GM12891 (cell line): ENCODE measurements around the gene ASB7.
"Not testable (repeated sequence)": the region's sequence is repeated elsewhere in the genome, so short reads cannot be mapped to it uniquely, and the experiment has no call there.

Experiments
- DNase-seq: peaks from one replicate; pipeline ENCODE4 v3.0.0; 2011; ENCODE audit warnings: low spot score; ENCODE audit not compliant: insufficient read length
- FAIRE-seq: peaks from 2 replicates; lab custom pipeline; 2011; peaks lifted over from hg19 to GRCh38; lab: Jason Lieb, UNC
- PAX5 ChIP-seq: IDR thresholded peaks from 2 replicates; pipeline ENCODE4 v1.6.1; 2011; ENCODE audit warnings: low read length, moderate library complexity, mild to moderate bottlenecking; ENCODE audit not compliant: insufficient read depth, severe bottlenecking
- POLR2A ChIP-seq: IDR thresholded peaks from 2 replicates; pipeline ENCODE4 v1.6.1; 2011; ENCODE audit warnings: low read depth, low read length, control low read depth
- POLR2AphosphoS5 ChIP-seq: IDR thresholded peaks from 2 replicates; pipeline ENCODE4 v1.6.1; 2011; ENCODE audit warnings: low read depth, low read length, control low read depth
- POU2F2 ChIP-seq: IDR thresholded peaks from 2 replicates; pipeline ENCODE4 v1.6.1; 2011; ENCODE audit warnings: low read depth, mild to moderate bottlenecking, control low read depth, low read length, moderate library complexity
- SPI1 ChIP-seq: IDR thresholded peaks from 2 replicates; pipeline ENCODE4 v1.6.1; 2011; ENCODE audit warnings: low read depth, low read length, control low read depth
- TAF1 ChIP-seq: IDR thresholded peaks from 2 replicates; pipeline ENCODE4 v1.6.1; 2011; ENCODE audit warnings: low read depth, low read length, control low read depth

ASB7 gene

GRCh38 chr15:100667405-100668347 is 65.3 kb downstream of the ASB7 start:
- no peak for DNase-seq
- TF ChIP-seq TAF1: no peak
- TF ChIP-seq POLR2A: no peak
- no peak for TF ChIP-seq PAX5
- TF ChIP-seq POU2F2: no peak

DNA sequence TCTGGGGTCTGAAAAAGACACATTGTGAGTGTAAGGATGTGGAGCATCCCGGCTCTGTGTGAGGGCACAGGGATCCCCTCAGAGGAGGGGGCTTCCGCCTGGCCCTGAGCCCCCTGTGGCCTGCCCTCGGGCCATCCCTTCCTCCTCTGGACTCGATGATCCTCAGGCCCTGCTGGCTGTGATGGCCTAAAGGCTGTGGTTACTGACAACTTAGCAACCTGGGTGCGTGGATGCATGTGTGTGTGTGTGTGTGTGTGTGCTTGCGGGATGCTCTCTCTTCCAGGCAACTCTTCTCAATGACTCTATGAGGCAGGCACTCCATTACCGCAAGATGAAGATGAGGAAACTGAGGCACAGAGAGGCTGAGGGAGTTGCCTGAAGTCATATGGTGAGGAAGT is 66.0 kb downstream of the ASB7 start:
- no peak for DNase-seq
- TF ChIP-seq SPI1 (no peak), POLR2AphosphoS5 (no peak), POLR2A (no peak), TAF1 (no peak), POU2F2 (no peak), PAX5 (no peak)
- no peak for FAIRE-seq

More at GRCh38 chr15:100667405-100668347, 65.3 kb downstream of the ASB7 start:
- no peak for FAIRE-seq

DNA sequence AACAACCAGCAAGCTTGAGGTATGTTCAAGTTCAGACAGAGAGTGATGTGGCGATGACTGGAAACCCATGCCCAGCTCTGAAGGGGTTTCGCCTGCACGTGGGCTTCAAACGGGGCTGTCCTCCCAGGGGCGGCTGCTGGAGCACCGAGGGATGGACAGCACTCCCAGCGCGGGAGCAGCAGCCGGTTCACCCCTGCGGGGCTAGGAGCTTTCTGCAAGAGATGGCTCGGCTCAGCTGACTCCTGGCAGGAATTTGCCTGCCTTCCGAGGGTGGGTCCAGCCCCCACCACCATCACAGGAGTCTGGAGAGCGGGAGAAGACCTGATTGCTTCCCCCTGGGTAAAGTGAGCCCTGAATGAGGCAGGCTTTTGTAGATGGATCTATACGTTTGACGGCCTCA is 66.9 kb downstream of the ASB7 start:
- no peak for DNase-seq
- no peak for FAIRE-seq
- TF ChIP-seq POU2F2: no peak
- no peak for TF ChIP-seq TAF1
- TF ChIP-seq SPI1: no peak
- TF ChIP-seq PAX5: no peak
- TF ChIP-seq POLR2AphosphoS5: no peak
- no peak for TF ChIP-seq POLR2A

DNA sequence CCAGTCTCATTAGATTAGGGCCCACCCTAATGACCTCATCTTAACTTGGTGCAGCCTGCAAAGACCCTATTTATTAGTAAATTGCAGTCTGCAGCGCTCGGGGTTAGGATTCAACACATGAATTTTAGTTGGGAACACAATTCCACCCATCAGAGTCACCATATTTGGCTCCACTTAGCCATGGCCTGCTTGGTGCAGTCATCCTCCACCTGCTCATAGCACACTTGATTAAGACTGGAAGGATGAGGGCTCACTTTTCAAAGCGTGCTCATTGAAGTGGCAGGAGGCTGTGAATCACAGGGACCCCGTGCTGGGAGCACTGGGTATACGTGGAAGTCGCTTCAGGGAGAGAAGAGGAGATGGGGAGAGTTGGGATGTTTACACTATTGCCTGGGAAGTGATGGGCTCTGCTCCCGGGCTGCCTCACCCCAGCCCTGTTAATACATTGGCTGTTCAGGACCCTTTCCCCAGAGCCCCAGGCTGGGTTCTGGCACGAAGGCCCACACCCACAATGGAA is 68.2 kb downstream of the ASB7 start:
- no peak for FAIRE-seq

DNA sequence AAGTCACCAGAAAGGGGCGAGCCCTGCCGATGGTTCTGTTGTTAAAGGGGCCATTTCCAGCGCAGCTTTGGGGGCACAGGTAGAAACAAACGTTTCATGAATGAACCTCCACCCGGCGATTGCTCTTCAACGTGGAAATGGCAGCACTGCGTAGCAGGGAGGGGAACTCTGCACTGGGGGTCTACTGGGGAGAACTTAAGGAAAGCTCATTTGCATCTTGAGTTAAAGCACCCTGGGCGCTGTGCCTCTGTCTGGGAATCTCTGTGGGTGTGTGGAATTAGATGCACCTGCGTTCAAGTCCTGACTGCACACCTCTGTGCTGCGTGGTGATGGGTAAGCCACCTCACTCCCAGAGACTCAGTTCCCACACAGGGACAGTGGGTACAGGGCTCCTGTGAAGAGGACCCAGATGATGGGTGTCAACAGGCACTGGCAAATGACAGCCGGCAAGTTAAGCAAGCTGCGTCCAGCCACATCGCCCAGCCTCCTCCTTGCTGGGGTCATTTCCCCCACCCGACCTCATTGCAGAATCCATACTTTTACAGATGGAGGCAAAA is 68.8 kb downstream of the ASB7 start:
- FAIRE-seq (no peak), DNase-seq (no peak)
- no peak for TF ChIP-seq POLR2A
- TF ChIP-seq TAF1: no peak

More for the DNA sequence above, 68.2 kb downstream of the ASB7 start:
- TF ChIP-seq POU2F2 (no peak), SPI1 (no peak), PAX5 (no peak), TAF1 (no peak), POLR2A (no peak), POLR2AphosphoS5 (no peak)
- no peak for DNase-seq

DNA sequence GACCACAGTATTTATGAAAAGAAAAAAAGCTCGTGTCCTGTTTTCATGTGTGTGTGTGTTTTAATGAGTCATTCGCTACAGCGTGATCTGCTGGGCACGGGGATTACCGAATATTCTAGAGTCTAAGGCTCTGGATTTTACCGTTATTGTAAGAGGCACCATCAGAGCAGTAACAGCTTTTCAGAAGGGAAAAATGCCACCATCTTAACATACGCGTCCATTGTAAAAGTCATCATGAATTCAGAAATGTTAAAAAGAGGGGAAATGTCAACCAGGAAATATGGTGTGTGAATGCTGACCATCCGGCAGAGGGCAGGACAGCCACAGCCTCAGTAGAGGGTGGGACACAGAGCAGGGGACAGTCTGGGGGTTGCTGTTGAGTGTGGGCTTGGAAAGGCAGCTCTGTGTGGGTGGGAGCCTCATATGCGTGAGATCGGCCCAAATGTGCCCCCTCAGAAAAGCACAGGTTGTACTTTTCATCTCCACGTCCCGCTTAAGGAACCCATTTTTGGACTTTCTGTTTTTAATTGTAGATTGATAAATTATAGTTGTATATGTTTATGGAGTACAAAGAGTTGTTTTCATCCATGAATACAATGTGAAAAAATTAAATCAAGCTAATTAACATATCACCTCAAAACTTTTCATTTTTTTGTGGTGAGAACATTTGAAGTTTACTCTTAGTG is 69.6 kb downstream of the ASB7 start:
- FAIRE-seq (peak; percentile 56), DNase-seq (no peak)
- TF ChIP-seq SPI1 (no peak), POLR2AphosphoS5 (no peak), TAF1 (no peak), PAX5 (no peak), POLR2A (no peak), POU2F2 (no peak)

DNA sequence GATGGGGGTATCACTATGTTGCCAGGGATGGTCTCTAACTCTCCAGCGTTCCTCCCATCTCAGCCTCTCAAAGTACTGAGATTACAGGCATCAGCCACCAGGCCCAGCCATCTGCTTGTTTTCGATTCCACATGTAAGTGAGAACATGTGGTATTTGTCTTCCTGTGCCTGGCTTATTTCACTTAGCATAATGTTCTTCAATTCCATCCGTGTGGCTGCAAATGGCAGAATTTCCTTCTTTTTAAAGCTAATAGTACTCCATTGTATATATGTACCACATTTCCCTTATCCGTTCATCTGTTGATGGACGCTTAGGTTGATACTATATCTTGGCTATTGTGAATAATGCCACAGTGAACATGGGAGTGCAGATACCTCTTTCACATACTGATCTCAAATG is 70.6 kb downstream of the ASB7 start:
- FAIRE-seq (peak; percentile 16), DNase-seq (no peak)
- TF ChIP-seq TAF1 (no peak), PAX5 (no peak), POU2F2 (no peak), POLR2AphosphoS5 (no peak), SPI1 (no peak), POLR2A (no peak)

- DNase-seq, FAIRE-seq: not testable (repeated sequence)
These were observed 76.8 kb downstream of the ASB7 start for GRCh38 chr15:100679151-100679550.

- FAIRE-seq (no peak), DNase-seq (no peak)
- no peak for TF ChIP-seq SPI1
- no peak for TF ChIP-seq POU2F2
These were observed 78.3 kb downstream of the ASB7 start for GRCh38 chr15:100680726-100681125.

DNA sequence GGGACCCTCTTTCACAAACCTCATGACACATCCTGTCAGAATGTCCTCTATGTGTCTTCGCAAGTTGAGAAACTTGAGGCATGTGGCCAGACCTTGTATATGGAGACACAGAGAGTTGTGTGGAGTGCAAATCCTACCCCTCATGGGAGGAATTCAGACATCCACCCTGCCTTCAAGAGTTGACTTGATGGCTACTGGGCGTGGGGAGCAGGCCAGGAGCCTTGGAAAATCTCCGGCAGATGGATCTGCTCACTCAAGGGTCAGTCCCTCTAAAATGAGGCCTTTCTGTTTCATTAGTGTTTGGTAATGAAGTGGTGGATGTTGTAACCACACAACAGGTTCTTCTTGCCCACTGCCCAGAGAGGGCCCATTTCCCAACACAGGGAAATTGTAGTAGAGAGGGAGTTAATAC is 79.0 kb downstream of the ASB7 start:
- FAIRE-seq: no peak
- no peak for DNase-seq
- no peak for TF ChIP-seq SPI1
- TF ChIP-seq TAF1: no peak
- no peak for TF ChIP-seq POU2F2
- TF ChIP-seq POLR2A: no peak
- TF ChIP-seq POLR2AphosphoS5: no peak
- TF ChIP-seq PAX5: no peak
